Bone marrow (tissue), 2 donors: ENCODE data around the gene BAHCC1.
"Not testable (repeated sequence)": the region's sequence is repeated elsewhere in the genome, so short reads cannot be mapped to it uniquely, and the experiment has no call there.

ENCODE experiments used
- DNase-seq, 2 donors: peaks; one replicate each; lab custom pipeline; 2025; lab: John Stamatoyannopoulos, UW

The BAHCC1 gene

GRCh38 chr17:81394921-81395599 is at the start of gene BAHCC1:
TSS of gene BAHCC1 (plus strand) at chr17:81395457. CDS start at chr17:81399740, 4,283 bp downstream.
- DNase-seq, result peak; percentile 34 to 97

- DNase-seq, result peak; percentile 79 to 97
These were observed 49.0 kb upstream of the BAHCC1 start for GRCh38 chr17:81346090-81346907.

- DNase-seq, result no peak
These were observed 48.3 kb upstream of the BAHCC1 start for GRCh38 chr17:81346908-81347349.

GRCh38 chr17:81347437-81347836 is 47.8 kb upstream of the BAHCC1 start:
- no peak for DNase-seq

GRCh38 chr17:81348097-81349055 is 46.9 kb upstream of the BAHCC1 start:
- DNase-seq, result no peak

GRCh38 chr17:81349397-81350319 is 45.6 kb upstream of the BAHCC1 start:
- no peak for DNase-seq

GRCh38 chr17:81350320-81350890 is 44.9 kb upstream of the BAHCC1 start:
- no peak for DNase-seq

- not testable (repeated sequence) for DNase-seq
These were observed 43.8 kb upstream of the BAHCC1 start for GRCh38 chr17:81351329-81352052.

GRCh38 chr17:81352056-81352455 is 43.2 kb upstream of the BAHCC1 start:
- DNase-seq, result not testable (repeated sequence)

- no peak for DNase-seq
These were observed 40.9 kb upstream of the BAHCC1 start for GRCh38 chr17:81354252-81354953.

GRCh38 chr17:81354954-81355347 is 40.3 kb upstream of the BAHCC1 start:
- no peak for DNase-seq

- DNase-seq, result no peak
These were observed 36.0 kb upstream of the BAHCC1 start for GRCh38 chr17:81359218-81359617.

GRCh38 chr17:81362001-81362400 is 33.3 kb upstream of the BAHCC1 start:
- DNase-seq, result not testable (repeated sequence)

GRCh38 chr17:81364278-81365147 is 30.7 kb upstream of the BAHCC1 start:
- DNase-seq, result no peak

- DNase-seq, result no peak
These were observed 30.1 kb upstream of the BAHCC1 start for GRCh38 chr17:81365148-81365600.

GRCh38 chr17:81365601-81366585 is 29.4 kb upstream of the BAHCC1 start:
- no peak for DNase-seq

- no peak for DNase-seq
These were observed 28.6 kb upstream of the BAHCC1 start for GRCh38 chr17:81366648-81367047.
